Loucy (cell line): ENCODE results near the gene TCL1A.

Experiments used
- EZH2phosphoT487 ChIP-seq: fragments of 200-600 bp; IDR thresholded peaks from 2 replicates; pipeline ENCODE4 v1.6.1; 2018; ENCODE audit warnings: antibody characterized with exemption, mild to moderate bottlenecking, moderate library complexity, borderline replicate concordance
- TF ChIP-seq, protein P1 (sequence below): fragments of 200-600 bp; sonication (generic); conservative IDR thresholded peaks from 2 replicates; pipeline ENCODE4 v1.5.1; 2014; ENCODE audit warnings: mild to moderate bottlenecking, antibody characterized with exemption, low read length

DNA sequence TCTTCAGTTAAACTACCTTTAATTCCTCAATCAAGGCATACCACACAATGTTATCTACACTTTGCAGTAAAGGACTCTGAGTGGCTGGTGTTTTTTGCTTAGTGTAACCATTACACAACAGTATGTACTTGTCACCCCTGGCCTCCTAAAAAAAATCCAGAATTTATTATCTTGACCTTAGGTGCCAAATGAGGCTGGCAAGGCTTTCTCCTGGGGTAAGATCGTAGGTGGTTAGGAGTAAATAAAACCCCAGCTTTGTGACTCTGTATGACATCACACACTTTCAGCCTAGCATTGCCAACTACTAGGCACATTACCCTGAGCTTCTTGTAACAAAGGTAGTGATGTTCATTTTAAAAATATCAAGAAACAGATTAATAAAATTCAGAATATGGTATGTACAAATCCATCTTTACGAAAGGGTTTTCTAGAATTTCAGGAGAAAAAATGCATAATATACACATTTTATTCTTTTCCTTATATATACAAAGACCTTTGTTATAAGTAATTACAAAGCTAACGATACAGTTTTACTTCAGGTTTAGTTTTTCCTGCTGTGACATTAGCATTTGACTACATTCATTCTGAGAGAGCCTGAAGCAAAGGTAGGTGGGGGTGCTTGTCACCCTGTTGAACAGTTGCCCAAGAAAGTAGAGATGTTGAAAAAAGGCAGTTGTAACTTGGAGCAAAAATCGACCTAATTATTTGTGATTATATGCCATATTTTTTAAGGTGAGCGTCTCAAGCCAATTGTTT, 13.5 kb downstream of the TCL1A start:
- TF ChIP-seq, protein P1, sequence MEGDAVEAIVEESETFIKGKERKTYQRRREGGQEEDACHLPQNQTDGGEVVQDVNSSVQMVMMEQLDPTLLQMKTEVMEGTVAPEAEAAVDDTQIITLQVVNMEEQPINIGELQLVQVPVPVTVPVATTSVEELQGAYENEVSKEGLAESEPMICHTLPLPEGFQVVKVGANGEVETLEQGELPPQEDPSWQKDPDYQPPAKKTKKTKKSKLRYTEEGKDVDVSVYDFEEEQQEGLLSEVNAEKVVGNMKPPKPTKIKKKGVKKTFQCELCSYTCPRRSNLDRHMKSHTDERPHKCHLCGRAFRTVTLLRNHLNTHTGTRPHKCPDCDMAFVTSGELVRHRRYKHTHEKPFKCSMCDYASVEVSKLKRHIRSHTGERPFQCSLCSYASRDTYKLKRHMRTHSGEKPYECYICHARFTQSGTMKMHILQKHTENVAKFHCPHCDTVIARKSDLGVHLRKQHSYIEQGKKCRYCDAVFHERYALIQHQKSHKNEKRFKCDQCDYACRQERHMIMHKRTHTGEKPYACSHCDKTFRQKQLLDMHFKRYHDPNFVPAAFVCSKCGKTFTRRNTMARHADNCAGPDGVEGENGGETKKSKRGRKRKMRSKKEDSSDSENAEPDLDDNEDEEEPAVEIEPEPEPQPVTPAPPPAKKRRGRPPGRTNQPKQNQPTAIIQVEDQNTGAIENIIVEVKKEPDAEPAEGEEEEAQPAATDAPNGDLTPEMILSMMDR = no peak
- TF ChIP-seq EZH2phosphoT487 = no peak
